NCI-H748 treated with DMSO at 0.1 percent for 48 hours (cell line): ENCODE results near the gene RPRD1B.

ENCODE experiments used
- DNase-seq: peaks from one replicate; lab custom pipeline; 2025; lab: John Stamatoyannopoulos, UW

Gene RPRD1B

GRCh38 chr20:38033330-38034107, at the start of gene RPRD1B, which contains the start of gene TTI1:
TSS of gene RPRD1B (plus strand) at chr20:38033746. CDS start at chr20:38033948, 202 bp downstream.
TSS of gene TTI1 (minus strand) at chr20:38033456. CDS start at chr20:38013816, 19,640 bp downstream.
- peak; percentile 66 for DNase-seq

- DNase-seq, result no peak
Observed at GRCh38 chr20:37984018-37984785, 49.3 kb upstream of the RPRD1B start.

- DNase-seq, result no peak
Observed at GRCh38 chr20:37986044-37986858, 47.3 kb upstream of the RPRD1B start.

- no peak for DNase-seq
Observed at GRCh38 chr20:37986873-37987601, 46.5 kb upstream of the RPRD1B start.

- DNase-seq, result no peak
Observed at GRCh38 chr20:37987602-37988290, 45.8 kb upstream of the RPRD1B start.

- DNase-seq, result no peak
Observed at GRCh38 chr20:37988306-37988954, 45.1 kb upstream of the RPRD1B start.

- DNase-seq, result no peak
Observed at GRCh38 chr20:37989601-37990295, 43.8 kb upstream of the RPRD1B start.

GRCh38 chr20:37990571-37991151, 42.9 kb upstream of the RPRD1B start:
- DNase-seq, result no peak

- DNase-seq, result no peak
Observed at GRCh38 chr20:37991157-37991866, 42.2 kb upstream of the RPRD1B start.

- no peak for DNase-seq
Observed at GRCh38 chr20:37991908-37992307, 41.6 kb upstream of the RPRD1B start.

GRCh38 chr20:37992802-37993409, 40.6 kb upstream of the RPRD1B start:
- DNase-seq, result no peak

- DNase-seq, result no peak
Observed at GRCh38 chr20:37994512-37994911, 39.0 kb upstream of the RPRD1B start.

- no peak for DNase-seq
Observed at GRCh38 chr20:37995856-37996605, 37.5 kb upstream of the RPRD1B start.

GRCh38 chr20:37997516-37997915, 36.0 kb upstream of the RPRD1B start:
- no peak for DNase-seq

- DNase-seq, result no peak
Observed at GRCh38 chr20:37999526-38000263, 33.9 kb upstream of the RPRD1B start.

- DNase-seq, result no peak
Observed at GRCh38 chr20:38000293-38000692, 33.3 kb upstream of the RPRD1B start.
